ENCODE data around the gene BCAP31.
"Not testable (repeated sequence)": the region's sequence is repeated elsewhere in the genome, so short reads cannot be mapped to it uniquely, and the experiment has no call there.

BCAP31 gene

GRCh38 chrX:153733651-153734240 is 9.6 kb upstream of the BCAP31 start:
- DNase-seq: no peak

- DNase-seq: no peak
Measured at GRCh38 chrX:153732401-153732800, 8.2 kb upstream of the BCAP31 start.

- DNase-seq: no peak
Measured at GRCh38 chrX:153731845-153732215, 7.6 kb upstream of the BCAP31 start.

- no peak for DNase-seq
Measured at GRCh38 chrX:153731117-153731844, 7.1 kb upstream of the BCAP31 start.

- not testable (repeated sequence) for DNase-seq
Measured at GRCh38 chrX:153730115-153730514, 5.9 kb upstream of the BCAP31 start.

GRCh38 chrX:153728951-153729631 is 4.9 kb upstream of the BCAP31 start:
- no peak for DNase-seq

GRCh38 chrX:153728095-153728494 is 3.9 kb upstream of the BCAP31 start:
- DNase-seq: no peak

- DNase-seq: no peak
Measured at GRCh38 chrX:153727123-153727931, 3.1 kb upstream of the BCAP31 start.

- DNase-seq: no peak
Measured at GRCh38 chrX:153726286-153727122, 2.3 kb upstream of the BCAP31 start.

- DNase-seq: no peak
Measured at GRCh38 chrX:153725832-153726285, 1.7 kb upstream of the BCAP31 start.

GRCh38 chrX:153725039-153725831 is 1.0 kb upstream of the BCAP31 start:
- no peak for DNase-seq

- DNase-seq: no peak
Measured at GRCh38 chrX:153723351-153724251, 586 bp downstream of the BCAP31 start.

- no peak for DNase-seq
Measured at GRCh38 chrX:153722704-153723350, 1.4 kb downstream of the BCAP31 start.

- DNase-seq: no peak
Measured at GRCh38 chrX:153719701-153720100, 4.5 kb downstream of the BCAP31 start.

GRCh38 chrX:153719238-153719637 is 4.9 kb downstream of the BCAP31 start:
- DNase-seq: no peak

- DNase-seq: no peak
Measured at GRCh38 chrX:153717445-153717844, 6.7 kb downstream of the BCAP31 start.

GRCh38 chrX:153714256-153714655 is 9.9 kb downstream of the BCAP31 start:
- DNase-seq: no peak

- no peak for DNase-seq
Measured at GRCh38 chrX:153709726-153710674, 14.2 kb downstream of the BCAP31 start.

GRCh38 chrX:153708415-153708814 is 15.8 kb downstream of the BCAP31 start:
- DNase-seq: no peak

All from cortex of kidney (tissue), 1 donor.